NOMO-1 treated with DMSO at 0.1 percent for 48 hours (cell line): ENCODE results near the gene ST8SIA4.

Experiments used
- DNase-seq: peaks from one replicate; lab custom pipeline; 2025; ENCODE audit not compliant: unreplicated experiment; lab: John Stamatoyannopoulos, UW

ST8SIA4 gene

DNA sequence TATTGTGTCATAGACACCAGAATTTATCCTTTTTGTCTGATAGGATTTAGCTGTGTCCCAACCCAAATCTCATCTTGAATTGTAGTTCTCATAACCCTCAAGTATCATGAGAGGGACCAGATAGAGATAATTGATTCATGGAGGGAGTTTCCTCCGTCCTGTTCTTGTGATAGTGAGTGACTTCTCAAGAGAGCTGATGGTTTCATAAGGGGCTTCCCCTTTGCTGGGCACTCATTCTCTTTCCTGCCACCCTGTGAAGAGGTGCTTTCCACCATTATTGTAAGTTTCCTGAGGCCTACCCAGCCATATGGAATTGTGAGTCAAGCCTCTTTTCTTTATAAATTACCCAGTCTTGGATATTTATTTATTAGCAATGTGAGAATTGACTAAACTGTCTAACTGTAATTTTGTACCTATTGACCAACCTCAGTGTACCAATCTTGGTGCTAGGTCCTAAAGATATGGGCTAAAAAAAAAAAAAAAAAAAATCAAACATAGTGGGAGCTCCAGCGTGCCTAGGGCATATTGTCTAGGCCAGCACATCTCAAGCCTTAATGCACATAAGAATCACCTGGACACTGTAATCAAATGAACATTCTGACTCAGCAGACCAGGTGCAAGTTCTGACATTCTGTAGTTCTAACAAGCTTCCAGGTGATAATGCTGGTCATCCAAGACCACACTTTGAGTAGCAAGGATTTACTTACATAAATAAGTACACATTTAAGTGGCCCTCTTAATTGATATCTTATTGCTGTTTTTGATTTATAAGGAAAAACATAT lies 30.5 kb downstream of the ST8SIA4 start:
- DNase-seq: no peak

- DNase-seq: no peak
These were observed 36.0 kb downstream of the ST8SIA4 start for GRCh38 chr5:100867039-100867562.

GRCh38 chr5:100864931-100865330 lies 38.2 kb downstream of the ST8SIA4 start:
- no peak for DNase-seq

DNA sequence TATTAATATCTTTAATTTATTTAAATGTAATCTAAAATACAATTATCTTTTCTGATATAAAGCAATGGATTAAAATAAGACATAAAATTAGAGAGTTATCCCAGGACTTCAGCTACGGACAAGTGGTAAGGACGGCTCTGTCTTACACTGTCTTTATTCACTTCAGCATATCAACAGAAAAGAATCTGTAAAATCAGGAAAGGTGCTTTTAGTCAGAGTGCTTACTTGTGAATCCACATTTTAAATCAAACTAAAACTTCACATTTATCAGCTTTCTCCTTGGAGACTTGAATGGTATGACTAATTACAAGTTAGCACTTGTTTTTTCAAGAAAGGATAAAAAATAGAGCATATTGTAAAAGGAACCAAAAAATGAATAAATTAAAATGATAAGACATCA lies 39.3 kb downstream of the ST8SIA4 start:
- DNase-seq: no peak

DNA sequence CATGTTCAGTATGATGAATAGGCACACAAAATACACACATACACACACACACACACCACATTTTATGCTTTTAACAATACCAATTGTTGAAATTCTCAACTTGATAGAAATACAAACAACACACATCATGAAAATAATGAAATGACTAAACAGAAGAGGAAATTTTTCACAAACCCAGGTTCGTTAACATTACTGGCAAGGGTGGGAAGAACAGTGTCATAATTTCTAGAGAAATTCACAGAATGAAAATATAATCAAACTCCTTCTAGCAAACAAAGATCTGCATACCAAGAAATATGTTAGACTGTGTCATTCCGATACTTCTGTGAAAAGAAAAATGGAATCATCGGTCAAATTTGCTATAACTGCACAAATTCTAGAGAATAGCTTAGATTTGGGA lies 41.9 kb downstream of the ST8SIA4 start:
- DNase-seq: no peak

GRCh38 chr5:100860407-100860806 lies 42.7 kb downstream of the ST8SIA4 start:
- no peak for DNase-seq

DNA sequence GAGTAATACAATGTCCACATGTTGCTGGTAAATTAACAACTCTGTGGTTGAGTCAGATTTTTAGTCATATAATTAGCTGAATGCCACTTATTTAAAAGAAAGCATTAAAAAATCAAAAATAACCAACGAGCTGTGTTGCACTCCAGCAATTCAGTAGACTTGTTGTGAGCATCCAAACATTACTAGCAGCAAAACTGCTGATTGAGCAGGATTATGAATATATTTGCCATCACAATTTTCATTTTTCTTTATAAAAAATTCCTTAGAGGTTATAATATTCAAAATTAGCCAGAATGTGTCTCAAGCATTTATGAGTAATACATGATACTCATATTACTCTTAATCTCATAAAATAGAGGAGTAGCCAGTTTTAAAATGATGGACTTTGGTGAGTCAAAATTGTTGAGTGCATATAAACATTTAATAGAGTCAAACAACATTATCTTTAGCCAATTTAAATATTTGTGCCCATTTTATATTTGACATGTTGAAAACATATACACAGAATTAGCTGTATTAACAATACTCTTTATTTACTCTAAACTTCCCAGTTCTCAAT lies 44.0 kb downstream of the ST8SIA4 start:
- no peak for DNase-seq

- DNase-seq: no peak
These were observed 46.6 kb downstream of the ST8SIA4 start for GRCh38 chr5:100856462-100856861.

DNA sequence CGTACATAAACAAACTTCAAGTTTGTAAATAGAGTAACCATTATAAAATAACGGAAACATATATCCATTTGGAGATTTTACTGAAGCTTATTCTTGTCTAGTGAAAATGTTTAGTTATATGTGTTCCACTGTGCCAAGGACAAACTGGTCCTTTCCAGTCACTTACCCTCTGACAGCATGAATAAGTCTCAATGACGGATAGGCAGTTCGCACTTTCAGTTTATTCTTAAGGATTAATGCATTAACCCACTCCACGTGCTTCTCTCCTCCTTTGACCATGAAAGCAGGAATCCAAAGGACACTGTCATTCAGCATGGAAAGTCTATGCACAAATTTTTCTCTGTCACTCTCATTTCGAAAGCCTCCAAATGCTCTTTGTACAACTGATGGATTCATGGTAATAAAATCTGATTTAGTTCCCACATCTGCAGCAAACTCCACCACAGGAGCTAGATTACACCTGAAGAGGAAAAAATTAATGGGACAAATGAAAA lies 47.1 kb downstream of the ST8SIA4 start:
- no peak for DNase-seq

GRCh38 chr5:100855295-100855694 lies 47.8 kb downstream of the ST8SIA4 start:
- no peak for DNase-seq

DNA sequence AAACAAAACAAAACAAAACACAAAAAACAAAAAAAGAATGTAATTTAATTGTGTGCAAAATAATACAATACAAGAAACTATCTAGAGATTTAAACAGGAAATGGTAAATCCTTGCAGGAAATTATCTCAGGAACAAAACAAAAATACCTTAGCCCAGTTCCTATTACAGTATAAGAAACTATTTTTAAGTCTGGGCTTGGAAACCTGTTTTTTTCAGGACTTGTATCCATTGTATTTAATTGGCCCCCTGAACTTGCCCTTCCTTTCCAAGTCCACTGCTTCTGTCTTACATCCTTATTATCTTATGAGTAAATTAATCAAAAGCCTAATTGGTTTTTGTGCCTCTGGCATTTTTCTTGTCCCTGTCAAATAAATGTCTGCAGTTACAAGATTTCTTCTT lies 48.5 kb downstream of the ST8SIA4 start:
- DNase-seq: no peak

GRCh38 chr5:100853582-100853981 lies 49.5 kb downstream of the ST8SIA4 start:
- DNase-seq: no peak

DNA sequence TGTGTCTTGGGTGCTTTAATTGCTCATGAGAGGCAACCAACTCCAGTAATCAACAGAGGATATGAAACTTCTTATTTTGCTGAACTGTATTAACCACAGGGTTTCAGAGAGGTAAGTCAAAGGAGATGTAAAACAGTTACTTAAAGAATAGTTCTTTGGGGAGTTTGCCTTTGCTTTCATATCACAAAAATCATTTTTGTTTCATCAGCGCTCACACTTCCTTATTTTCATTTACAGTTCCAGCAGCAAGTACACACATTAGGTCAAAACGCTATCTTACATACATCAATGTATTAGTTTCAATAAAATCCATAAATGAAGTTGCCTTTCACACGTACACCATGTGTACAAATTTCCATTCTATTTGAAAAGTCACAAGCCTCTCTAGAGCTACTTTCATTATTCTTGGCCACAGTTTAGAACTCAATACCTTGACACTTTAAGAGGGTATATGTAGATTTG lies 50.1 kb downstream of the ST8SIA4 start:
- DNase-seq: peak; percentile 99

- DNase-seq: no peak
These were observed 51.0 kb downstream of the ST8SIA4 start for GRCh38 chr5:100852051-100852450.

GRCh38 chr5:100846772-100847171 lies 56.3 kb downstream of the ST8SIA4 start:
- no peak for DNase-seq

DNA sequence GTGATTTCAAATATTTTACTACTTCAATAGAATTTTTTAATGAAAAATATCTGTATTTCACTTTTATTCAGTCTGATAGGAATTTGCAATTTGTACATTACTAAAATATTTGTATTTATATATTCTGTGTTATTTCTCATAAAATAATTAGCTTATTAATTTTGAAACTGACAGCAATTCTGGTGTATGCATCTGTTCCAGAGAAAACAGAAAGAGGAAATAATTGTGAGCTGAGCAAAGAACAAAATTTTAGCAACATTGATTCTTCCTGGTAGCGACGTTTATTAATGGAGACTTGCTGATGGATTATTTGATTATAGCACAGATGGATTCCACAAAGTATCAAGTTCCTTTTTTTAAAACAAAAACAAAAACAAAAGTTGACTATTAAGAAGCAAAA lies 61.0 kb downstream of the ST8SIA4 start:
- no peak for DNase-seq

DNA sequence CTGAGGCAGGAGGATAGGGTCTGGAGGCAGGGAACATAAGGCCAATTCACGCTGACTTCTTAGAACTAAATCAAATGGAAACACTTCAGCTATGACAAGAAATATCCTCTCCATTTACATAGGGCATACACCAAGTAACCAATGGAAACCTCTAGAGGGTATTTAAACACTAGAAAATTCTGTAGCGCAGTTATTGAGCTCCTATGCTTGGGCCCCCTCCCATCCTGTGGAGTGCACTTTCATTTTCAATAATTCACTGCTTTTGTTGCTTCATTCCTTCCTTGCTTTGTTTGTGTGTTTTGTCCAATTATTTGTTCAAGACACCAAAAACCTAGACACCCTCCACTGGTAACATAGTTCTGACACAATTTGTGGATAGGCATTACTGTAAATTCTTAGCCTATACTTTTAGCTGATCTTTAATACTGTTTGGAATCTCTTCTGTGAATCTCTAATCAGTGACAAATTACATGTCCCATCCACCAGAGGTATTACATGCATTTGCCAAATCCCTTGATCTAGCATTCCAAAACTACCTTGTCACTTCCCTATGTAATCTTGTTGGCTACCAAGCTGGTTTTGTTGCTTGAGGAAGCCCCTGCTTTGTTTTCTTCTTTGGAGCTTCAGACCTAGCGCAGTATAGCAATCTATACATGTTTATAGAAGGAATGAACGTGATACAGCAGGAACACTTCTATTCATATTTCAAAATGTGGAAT lies 61.6 kb downstream of the ST8SIA4 start:
- no peak for DNase-seq

DNA sequence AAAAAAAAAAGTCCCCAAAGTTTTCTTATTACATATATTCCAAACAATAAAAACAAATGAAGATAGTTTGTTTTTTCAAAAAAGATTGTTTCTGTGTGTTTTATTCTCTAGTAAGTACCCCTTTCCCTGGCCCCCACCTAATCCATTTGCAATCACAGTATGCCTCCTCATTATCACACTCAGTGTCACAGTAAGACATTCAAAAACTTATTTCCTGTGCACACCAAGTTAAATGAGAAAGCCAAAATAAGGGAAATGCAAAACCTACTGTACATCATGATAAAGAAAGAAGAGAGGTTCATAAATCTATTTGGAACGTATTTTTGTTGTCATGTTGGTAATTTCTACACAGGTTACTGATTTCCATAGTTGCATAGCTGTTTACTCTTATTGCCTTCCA lies 62.3 kb downstream of the ST8SIA4 start:
- DNase-seq: no peak

DNA sequence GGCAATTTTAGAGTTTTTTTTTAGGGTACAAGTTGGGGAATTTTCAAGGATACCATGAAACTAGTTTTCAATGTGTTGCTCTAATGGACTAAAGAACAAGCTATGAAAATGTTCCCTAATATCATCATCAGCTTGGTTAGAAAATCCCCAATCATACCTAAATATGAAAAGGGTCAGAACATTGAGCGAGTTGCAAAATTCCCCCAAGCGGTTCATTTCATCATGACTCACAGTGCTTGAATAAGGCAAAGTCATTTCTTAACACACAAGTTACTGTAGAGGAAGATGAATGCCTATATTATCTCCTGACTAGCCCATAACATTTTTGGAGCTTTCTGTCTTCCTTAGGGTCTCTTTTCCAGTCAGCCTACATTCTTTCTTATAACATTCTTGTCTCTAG lies 62.7 kb downstream of the ST8SIA4 start:
- DNase-seq: peak; percentile 79

GRCh38 chr5:100838048-100838473 lies 65.0 kb downstream of the ST8SIA4 start:
- DNase-seq: peak; percentile 6

- no peak for DNase-seq
These were observed 68.6 kb downstream of the ST8SIA4 start for GRCh38 chr5:100834519-100834918.
